Naive thymus-derived CD4-positive, alpha-beta T cell (primary cell): ENCODE data around the gene OSCAR. TPM values are rescaled to one million over a fixed set of nuclear protein-coding genes. Genes with fewer than 3 reads are reported as not detected.
"Not testable (repeated sequence)": the region's sequence is repeated elsewhere in the genome, so short reads cannot be mapped to it uniquely, and the experiment has no call there.

Experiments used
- ATAC-seq: fragments of 150-1000 bp; cut with Tn5 transposase; 2 replicates; pipeline ENCODE4 v1.10.0; 2021; ENCODE audit warnings: mild to moderate bottlenecking, moderate library complexity
- CTCF ChIA-PET: fragments of 350-600 bp; sonication (Branson Sonifier 250); formaldehyde crosslinking; loops from one replicate; lab custom pipeline; 2021; ENCODE audit warnings: antibody characterized with exemption; lab: Charles Lee
- POLR2A ChIA-PET: fragments of 350-600 bp; sonication (Branson Sonifier 250); formaldehyde crosslinking; loops from one replicate; lab custom pipeline; 2021; ENCODE audit warnings: antibody characterized with exemption, inconsistent platforms; lab: Charles Lee
- DNase-seq, 9 donors: peaks; one replicate each; pipeline versions ENCODE4 v3.0.0 to v3.0.0-alpha.2; 2020 to 2022; ENCODE audit warnings: mixed read lengths in 1 of 9
- H3K27ac ChIP-seq: one replicate; pipeline ENCODE4 v1.7.0; 2013; ENCODE audit warnings: mild to moderate bottlenecking, low read depth, low read length, moderate library complexity
- H3K27me3 ChIP-seq, 2 donors: one replicate each; pipeline ENCODE4 v1.7.0; 2013; ENCODE audit warnings: low read length in 2 of 2, mild to moderate bottlenecking in 2 of 2, moderate library complexity in 2 of 2; ENCODE audit not compliant: control insufficient read depth in 2 of 2, insufficient read depth in 2 of 2
- H3K36me3 ChIP-seq, 3 experiments: 1 replicate in 2 of 3; 2 replicates in 1 of 3; pipeline ENCODE4 v1.7.0; 2013; ENCODE audit warnings: low read length in 3 of 3, mild to moderate bottlenecking in 3 of 3, moderate library complexity in 1 of 3; ENCODE audit not compliant: insufficient read depth in 3 of 3, control insufficient read depth in 2 of 3
- H3K4me1 ChIP-seq, 2 donors: one replicate each; pipeline ENCODE4 v1.7.0; 2013; ENCODE audit warnings: low read length in 2 of 2, mild to moderate bottlenecking in 2 of 2, moderate library complexity in 1 of 2; ENCODE audit not compliant: control insufficient read depth in 2 of 2, insufficient read depth in 2 of 2
- H3K4me3 ChIP-seq: 2 replicates; pipeline ENCODE4 v1.7.0; 2013; ENCODE audit warnings: mild to moderate bottlenecking, low read length
- H3K9me3 ChIP-seq, 3 experiments: 1 replicate in 2 of 3; 2 replicates in 1 of 3; pipeline ENCODE4 v1.7.0; 2013; ENCODE audit warnings: low read length in 3 of 3; ENCODE audit not compliant: control insufficient read depth in 2 of 3
- H3K27ac Mint-ChIP-seq, 9 donors: one replicate each; pipeline ENCODE4 v1.8.0; 2020 to 2022; ENCODE audit warnings: mixed read lengths in 9 of 9, mild to moderate bottlenecking in 8 of 9, moderate library complexity in 5 of 9, inconsistent platforms in 2 of 9
- H3K27me3 Mint-ChIP-seq, 5 donors: one replicate each; pipeline ENCODE4 v1.8.0; 2021 to 2022; ENCODE audit warnings: mixed read lengths in 5 of 5, mild to moderate bottlenecking in 1 of 5
- H3K36me3 Mint-ChIP-seq, 5 donors: one replicate each; pipeline ENCODE4 v1.8.0; 2020 to 2022; ENCODE audit warnings: mixed read lengths in 5 of 5, mild to moderate bottlenecking in 3 of 5, inconsistent platforms in 1 of 5
- H3K4me1 Mint-ChIP-seq, 7 donors: one replicate each; pipeline ENCODE4 v1.8.0; 2020 to 2022; ENCODE audit warnings: mixed read lengths in 7 of 7, mild to moderate bottlenecking in 3 of 7, inconsistent platforms in 1 of 7
- H3K4me3 Mint-ChIP-seq, 10 donors: one replicate each; pipeline ENCODE4 v1.8.0; 2020 to 2022; ENCODE audit warnings: mild to moderate bottlenecking in 10 of 10, mixed read lengths in 10 of 10, moderate library complexity in 6 of 10, inconsistent platforms in 2 of 10
- H3K9me3 Mint-ChIP-seq, 11 donors: one replicate each; pipeline ENCODE4 v1.8.0; 2020 to 2022; ENCODE audit warnings: mixed read lengths in 11 of 11, mild to moderate bottlenecking in 4 of 11, inconsistent platforms in 1 of 11, moderate library complexity in 1 of 11
- intact Hi-C, 2 donors: fragments of 100-400 bp; cut with micrococcal nuclease; formaldehyde crosslinking; loops; one replicate each; pipeline ENCODE4 v1.15.1; 2023
- polyA plus RNA-seq, 2 donors: library from polyadenylated mRNA; unstranded; fragments of 300-500 nt; fragmentation: Illumina TruSeq; gene quantifications; one replicate each; pipeline ENCODE4 v1.2.3, GENCODE V29; 2021
- total RNA-seq, 6 experiments: library from RNA in 5 of 6; stranded (reverse) in 5 of 6; gene quantifications; 1 replicate in 5 of 6; 2 replicates in 1 of 6; pipeline ENCODE4 v1.2.3 and lab custom pipeline; 2021 to 2026

OSCAR gene
- total and polyA plus RNA-seq, 7 experiments from 2014 or later = 0.13 to 44.6 (median 0.38) TPM; not detected in 1

DNA sequence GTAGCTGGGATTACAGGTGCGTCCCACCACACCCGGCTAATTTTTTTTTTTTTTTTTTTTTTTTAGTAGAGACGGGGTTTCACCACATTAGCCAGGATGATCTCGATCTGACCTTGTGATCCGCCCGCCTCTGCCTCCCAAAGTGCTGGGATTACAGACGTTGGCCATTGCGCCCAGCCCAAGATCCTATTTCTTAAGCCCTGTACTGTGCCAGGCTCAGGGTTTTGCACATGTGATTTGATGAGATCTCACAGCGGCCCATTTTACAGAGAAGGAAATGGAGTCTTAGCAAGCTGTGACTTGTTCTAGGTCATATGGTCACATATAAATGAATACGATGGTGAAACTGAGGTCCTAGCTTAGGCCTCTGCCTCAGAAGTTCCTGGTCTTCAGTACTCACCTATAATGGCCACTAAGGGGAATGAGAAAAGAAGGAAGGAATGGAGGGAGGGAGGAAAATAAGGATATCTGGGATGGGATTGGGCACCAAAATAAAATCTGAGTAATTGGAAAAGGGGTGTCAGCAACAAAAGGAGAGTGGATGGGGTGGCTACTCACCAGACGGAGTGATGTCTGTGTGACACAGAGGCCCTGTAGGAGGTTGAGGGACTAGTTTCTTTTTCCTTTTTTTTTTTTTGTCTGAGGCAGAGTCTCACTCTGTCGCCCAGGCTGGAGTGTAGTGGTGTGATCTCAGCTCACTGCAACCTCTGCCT lies 1.3 kb downstream of the OSCAR start:
- POLR2A ChIA-PET = interaction anchor here (4.5 kb wide), 1 partner anchor 16 kb away, joined by 41 read pairs; the partner anchor contains the start of genes PRPF31 and TFPT
- Histone ChIP-seq H3K27ac (no peak overlapping the region), H3K4me3 (no peak overlapping the region), H3K27me3 (no peaks in the 10 kb centered on the region), H3K4me1 (peaks cover 7 to 17% of the 10 kb centered on the region in 2 donors), H3K36me3 (peaks cover 0 to 4% (median 0%) of the 10 kb centered on the region in 3 experiments), H3K9me3 (no peaks in the 10 kb centered on the region)
- H3K27ac Mint-ChIP-seq = peak overlapping the region in 1 of 9 donors; percentile 29
- no peak for ATAC-seq
- peaks cover 0 to 4% (median 0%) of the 10 kb centered on the region in 11 donors for H3K9me3 Mint-ChIP-seq
- CTCF ChIA-PET = no interaction called here
- H3K27me3 Mint-ChIP-seq = peaks cover 0 to 21% (median 1%) of the 10 kb centered on the region in 5 donors
- no peak overlapping the region for H3K4me3 Mint-ChIP-seq
- H3K4me1 Mint-ChIP-seq = peaks cover 14 to 36% (median 29%) of the 10 kb centered on the region in 7 donors
- intact Hi-C loops = no loop called here
- no peak for DNase-seq
- no peaks in the 10 kb centered on the region for H3K36me3 Mint-ChIP-seq

DNA sequence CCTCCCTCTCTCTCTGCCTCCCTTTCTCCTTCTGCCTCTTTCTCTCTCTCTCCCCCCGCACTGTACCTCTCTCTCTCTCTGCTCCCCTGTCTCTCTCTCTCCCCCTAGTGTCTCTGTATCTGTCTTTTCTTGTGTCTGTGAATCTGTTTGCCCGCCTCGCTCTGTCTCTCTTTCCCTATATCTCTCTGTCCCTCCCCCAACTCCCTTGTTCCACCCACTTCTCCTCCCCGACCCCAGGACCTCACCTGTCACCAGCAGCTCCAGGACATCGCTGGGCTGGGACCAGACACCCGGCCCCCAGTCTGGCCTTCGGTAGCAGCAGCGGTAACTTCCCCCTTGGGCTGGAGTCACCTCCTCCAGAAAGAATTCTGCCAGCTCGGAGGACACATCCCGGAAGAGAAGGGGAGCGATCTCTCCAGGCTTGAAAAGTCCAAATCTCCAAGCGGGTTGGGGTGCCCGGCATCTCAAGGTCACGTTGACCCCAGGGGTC lies 3.9 kb downstream of the OSCAR start:
- ChIA-PET CTCF (interaction anchor here (0.7 kb wide), 1 partner anchor 13 kb away, joined by 3 read pairs; no protein-coding TSS in a partner anchor), POLR2A (interaction anchor here (0.6 to 1.3 kb wide), 2 partner anchors 18 to 63 kb away, joined by 3 to 4 read pairs; partner anchors contain the start of genes LENG1, PRPF31 and TFPT)
- intact Hi-C loops = loop anchor here in 1 of 2 donors (1.0 to 2.0 kb wide), 2 partner anchors 18 to 254 kb away; partner anchors contain the start of genes PRPF31 and TFPT
- H3K9me3 ChIP-seq = no peaks in the 10 kb centered on the region
- ATAC-seq (peak; percentile 46), DNase-seq (peak in 3 of 9 donors; percentile 29 to 43 (median 41))
- H3K36me3 ChIP-seq = no peaks in the 10 kb centered on the region
- H3K36me3 Mint-ChIP-seq = peaks cover 0 to 3% (median 0%) of the 10 kb centered on the region in 5 donors
- H3K4me3 Mint-ChIP-seq = peak overlapping the region in 9 of 10 donors; percentile 5 to 87 (median 70)
- peaks cover 0 to 5% (median 0%) of the 10 kb centered on the region in 11 donors for H3K9me3 Mint-ChIP-seq
- H3K27me3 Mint-ChIP-seq = peaks cover 6 to 24% (median 15%) of the 10 kb centered on the region in 5 donors
- H3K4me3 ChIP-seq = no peak overlapping the region
- H3K4me1 Mint-ChIP-seq = peaks cover 9 to 30% (median 20%) of the 10 kb centered on the region in 7 donors
- H3K27ac ChIP-seq = peak overlapping the region; percentile 14
- H3K4me1 ChIP-seq = peaks cover 7 to 11% of the 10 kb centered on the region in 2 donors
- H3K27me3 ChIP-seq = no peaks in the 10 kb centered on the region
- H3K27ac Mint-ChIP-seq = peak overlapping the region; percentile 7 to 80 (median 60)

DNA sequence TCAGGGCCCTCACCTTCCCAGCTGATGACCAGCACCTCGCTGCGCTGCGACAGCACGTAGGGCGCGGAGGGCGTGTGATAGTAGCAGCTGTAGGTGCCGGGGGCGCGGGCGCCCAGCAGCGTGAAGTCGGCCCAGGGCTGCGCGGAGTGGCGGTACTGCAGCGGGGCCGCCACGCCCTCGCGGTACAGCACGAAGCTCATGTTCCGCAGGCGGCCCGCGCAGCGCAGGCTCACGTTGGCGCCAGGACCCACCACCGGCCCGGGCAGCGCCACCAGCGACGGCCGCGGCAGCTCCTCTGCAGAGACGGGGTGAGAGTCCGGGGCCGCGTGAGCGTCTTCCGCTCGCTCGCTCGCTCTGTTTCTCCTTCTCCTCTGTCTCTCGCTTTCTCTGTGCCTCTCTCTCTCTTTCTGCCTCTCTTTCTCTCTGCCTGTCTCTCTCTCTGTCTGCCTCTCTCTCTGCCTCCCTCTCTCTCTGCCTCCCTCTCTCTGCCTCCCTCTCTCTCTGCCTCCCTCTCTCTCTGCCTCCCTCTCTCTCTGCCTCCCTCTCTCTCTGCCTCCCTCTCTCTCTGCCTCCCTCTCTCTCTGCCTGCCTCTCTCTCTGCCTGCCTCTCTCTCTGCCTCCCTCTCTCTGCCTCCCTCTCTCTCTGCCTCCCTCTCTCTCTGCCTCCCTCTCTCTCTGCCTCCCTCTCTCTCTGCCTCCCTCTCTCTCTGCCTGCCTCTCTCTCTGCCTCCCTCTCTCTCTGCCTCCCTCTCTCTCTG lies 4.6 kb downstream of the OSCAR start:
- H3K27me3 Mint-ChIP-seq = peaks cover 8 to 24% (median 15%) of the 10 kb centered on the region in 5 donors
- intact Hi-C loops = loop anchor here in 1 of 2 donors (1.0 to 2.0 kb wide), 2 partner anchors 19 to 254 kb away; partner anchors contain the start of genes PRPF31 and TFPT
- peak overlapping the region; percentile 42 for H3K4me3 ChIP-seq
- not testable (repeated sequence) for H3K27me3 ChIP-seq, H3K36me3 ChIP-seq, H3K9me3 ChIP-seq, H3K9me3 Mint-ChIP-seq, H3K36me3 Mint-ChIP-seq
- H3K4me1 ChIP-seq = peaks cover 7 to 11% of the 10 kb centered on the region in 2 donors
- DNase-seq = peak in 8 of 9 donors; percentile 35 to 51 (median 38)
- peak; percentile 82 for ATAC-seq
- peaks cover 9 to 26% (median 17%) of the 10 kb centered on the region in 7 donors for H3K4me1 Mint-ChIP-seq
- H3K4me3 Mint-ChIP-seq = peak overlapping the region; percentile 49 to 87 (median 82)
- peak overlapping the region in 7 of 9 donors; percentile 19 to 80 (median 71) for H3K27ac Mint-ChIP-seq
- CTCF ChIA-PET = interaction anchor here (0.5 to 0.7 kb wide), 2 partner anchors 71 to 72 kb away, joined by 3 to 4 read pairs; no protein-coding TSS in a partner anchor
- peak overlapping the region; percentile 6 for H3K27ac ChIP-seq
- POLR2A ChIA-PET = interaction anchor here (0.5 to 1.3 kb wide), 6 partner anchors 9 to 229 kb away, joined by 3 to 4 read pairs (median 3); partner anchors contain the start of genes LENG1, MYADM, PRPF31 and TFPT

DNA sequence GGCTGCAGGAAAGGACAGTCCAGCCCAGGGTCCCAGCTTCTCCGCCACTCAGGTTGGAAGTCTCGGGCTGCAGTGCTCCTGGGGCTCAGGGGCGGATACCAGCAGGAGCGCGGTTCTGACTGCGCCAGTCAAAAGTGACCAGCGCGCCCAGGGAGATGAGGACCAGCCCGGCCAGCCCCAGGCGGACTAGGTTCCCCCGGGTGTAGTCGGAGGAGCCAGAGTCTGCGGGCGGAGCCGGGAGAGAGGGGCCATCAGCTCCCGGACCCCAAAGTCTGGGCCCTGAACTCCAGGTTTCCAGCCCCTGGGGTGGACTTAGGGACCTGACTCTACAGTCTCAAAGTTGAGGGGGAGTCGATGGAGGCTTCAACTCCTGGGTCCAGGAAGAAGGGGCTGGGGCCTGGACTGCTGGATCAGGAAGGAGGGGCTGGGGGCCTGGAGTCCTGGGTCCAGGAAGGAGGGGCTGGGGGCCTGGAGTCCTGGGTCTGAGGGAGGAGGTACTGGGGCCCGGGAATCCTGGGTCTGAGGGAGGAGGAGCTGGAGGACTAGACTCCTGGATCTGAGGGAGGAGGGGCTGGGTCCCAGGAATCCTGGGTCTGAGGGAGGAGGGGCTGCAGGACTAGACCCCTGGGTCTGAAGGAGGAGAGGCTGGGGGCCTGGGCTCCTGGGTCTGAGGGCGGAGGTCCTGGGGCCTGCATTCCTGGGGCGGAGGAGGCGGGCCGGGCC lies 5.3 kb downstream of the OSCAR start:
- Mint-ChIP-seq H3K27me3 (peaks cover 8 to 24% (median 16%) of the 10 kb centered on the region in 5 donors), H3K36me3 (peaks cover 0 to 3% (median 0%) of the 10 kb centered on the region in 5 donors), H3K4me3 (peak overlapping the region in 6 of 10 donors; percentile 25 to 87 (median 78)), H3K4me1 (peaks cover 9 to 25% (median 15%) of the 10 kb centered on the region in 7 donors), H3K27ac (no peak overlapping the region), H3K9me3 (peaks cover 0 to 5% (median 0%) of the 10 kb centered on the region in 11 donors)
- H3K27me3 ChIP-seq = no peaks in the 10 kb centered on the region
- ATAC-seq (no peak), DNase-seq (no peak)
- POLR2A ChIA-PET = interaction anchor here (0.5 to 0.8 kb wide), 5 partner anchors 9 to 228 kb away, joined by 3 to 4 read pairs (median 3); partner anchors contain the start of genes MYADM and TSEN34
- intact Hi-C loops = no loop called here
- H3K36me3 ChIP-seq = no peaks in the 10 kb centered on the region
- H3K4me3 ChIP-seq = peak overlapping the region; percentile 42
- CTCF ChIA-PET = interaction anchor here (0.5 to 0.7 kb wide), 2 partner anchors 70 to 71 kb away, joined by 3 to 4 read pairs; no protein-coding TSS in a partner anchor
- peak overlapping the region; percentile 6 for H3K27ac ChIP-seq
- H3K4me1 ChIP-seq = peaks cover 7 to 11% of the 10 kb centered on the region in 2 donors
- no peaks in the 10 kb centered on the region for H3K9me3 ChIP-seq

DNA sequence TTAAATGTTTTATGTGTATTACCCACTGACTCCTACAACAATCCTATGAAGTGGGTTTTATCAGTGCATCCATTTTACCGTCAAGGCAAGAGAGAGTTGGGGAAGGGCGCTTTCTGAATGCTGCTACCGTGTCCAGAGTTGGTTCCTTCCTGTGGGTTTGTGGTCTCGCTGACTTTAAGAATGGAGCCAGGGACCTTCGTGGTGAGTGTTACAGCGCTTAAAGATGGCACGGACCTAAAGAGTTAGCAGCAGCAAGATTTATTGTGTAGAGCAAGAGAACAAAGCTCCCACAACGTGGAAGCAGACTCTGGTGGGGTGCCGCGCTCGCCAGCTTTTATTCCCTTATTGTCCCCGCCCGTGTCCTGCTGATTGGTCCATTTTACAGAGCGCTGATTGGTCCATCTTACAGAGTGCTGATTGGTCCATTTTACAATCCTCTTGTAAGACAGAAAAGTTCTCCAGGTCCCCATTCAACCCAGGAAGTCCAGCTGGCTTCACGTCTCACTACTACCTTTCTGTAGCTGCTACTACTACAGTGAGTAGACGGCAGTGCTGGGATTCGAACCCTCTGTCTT lies 6.1 kb downstream of the OSCAR start:
- Mint-ChIP-seq H3K4me1 (peaks cover 9 to 25% (median 15%) of the 10 kb centered on the region in 7 donors), H3K4me3 (peak overlapping the region in 5 of 10 donors; percentile 25 to 82 (median 35)), H3K9me3 (peaks cover 0 to 5% (median 0%) of the 10 kb centered on the region in 11 donors), H3K27me3 (peaks cover 8 to 24% (median 16%) of the 10 kb centered on the region in 5 donors), H3K27ac (no peak overlapping the region), H3K36me3 (peaks cover 0 to 3% (median 0%) of the 10 kb centered on the region in 5 donors)
- ATAC-seq (no peak), DNase-seq (no peak)
- no peak overlapping the region for H3K4me3 ChIP-seq
- ChIA-PET CTCF (no interaction called here), POLR2A (interaction anchor here (0.6 to 0.7 kb wide), 2 partner anchors 10 to 96 kb away, joined by 3 read pairs; partner anchors contain the start of gene TSEN34)
- no peaks in the 10 kb centered on the region for H3K9me3 ChIP-seq
- no peaks in the 10 kb centered on the region for H3K27me3 ChIP-seq
- H3K4me1 ChIP-seq = peaks cover 7 to 11% of the 10 kb centered on the region in 2 donors
- H3K36me3 ChIP-seq = no peaks in the 10 kb centered on the region
- H3K27ac ChIP-seq = no peak overlapping the region
- intact Hi-C loops = no loop called here
